CD4-positive, alpha-beta T cell treated with Interleukin-4 for 1 hour (primary cell): ENCODE results near the gene CDH22.

Experiments used
- DNase-seq, 2 donors: peaks; one replicate each; pipeline ENCODE4 v3.0.0-alpha.2; 2020 to 2022

The CDH22 gene

GRCh38 chr20:46188866-46189541 is 119.3 kb downstream of the CDH22 start:
- DNase-seq = no peak

- no peak for DNase-seq
Measured at GRCh38 chr20:46186210-46186609, 122.1 kb downstream of the CDH22 start.

GRCh38 chr20:46185353-46185752 is 122.9 kb downstream of the CDH22 start:
- DNase-seq = no peak

GRCh38 chr20:46183768-46184167 is 124.5 kb downstream of the CDH22 start:
- DNase-seq = no peak

GRCh38 chr20:46182276-46183200 is 125.8 kb downstream of the CDH22 start:
- DNase-seq = no peak

GRCh38 chr20:46179862-46180261 is 128.4 kb downstream of the CDH22 start:
- no peak for DNase-seq

GRCh38 chr20:46178891-46179290 is 129.4 kb downstream of the CDH22 start:
- DNase-seq = no peak

GRCh38 chr20:46177768-46178167 is 130.5 kb downstream of the CDH22 start:
- DNase-seq = no peak

GRCh38 chr20:46176739-46177378 is 131.4 kb downstream of the CDH22 start:
- DNase-seq = no peak

GRCh38 chr20:46175127-46175494 is 133.2 kb downstream of the CDH22 start:
- no peak for DNase-seq

GRCh38 chr20:46174469-46175126 is 133.7 kb downstream of the CDH22 start:
- peak; percentile 61 to 73 for DNase-seq

GRCh38 chr20:46173652-46174468 is 134.4 kb downstream of the CDH22 start:
- DNase-seq = no peak

- no peak for DNase-seq
Measured at GRCh38 chr20:46172961-46173536, 135.2 kb downstream of the CDH22 start.

- no peak for DNase-seq
Measured at GRCh38 chr20:46172455-46172854, 135.8 kb downstream of the CDH22 start.

GRCh38 chr20:46171909-46172308 is 136.4 kb downstream of the CDH22 start:
- no peak for DNase-seq

GRCh38 chr20:46171476-46171875 is 136.8 kb downstream of the CDH22 start:
- DNase-seq = no peak

GRCh38 chr20:46169245-46170171 is 138.8 kb downstream of the CDH22 start:
- DNase-seq = no peak

GRCh38 chr20:46168438-46168837 is 139.9 kb downstream of the CDH22 start:
- no peak for DNase-seq

GRCh38 chr20:46167080-46167479 is 141.2 kb downstream of the CDH22 start:
- no peak for DNase-seq

- DNase-seq = no peak
Measured at GRCh38 chr20:46164254-46164653, 144.0 kb downstream of the CDH22 start.

GRCh38 chr20:46161921-46162320 is 146.4 kb downstream of the CDH22 start:
- no peak for DNase-seq
